Chondrocyte (in vitro differentiated cells): ENCODE measurements around the gene ZBTB9. TPM values are rescaled to one million over a fixed set of nuclear protein-coding genes. Genes with fewer than 3 reads are reported as not detected.

Experiments
- DNase-seq: peaks from one replicate; pipeline ENCODE4 v3.0.0; 2021; ENCODE audit warnings: mixed read lengths, low spot score
- H3K27ac Mint-ChIP-seq: one replicate; pipeline ENCODE4 v1.8.0; 2021; ENCODE audit warnings: mild to moderate bottlenecking, moderate library complexity, mixed read lengths; ENCODE audit not compliant: unreplicated experiment
- H3K27me3 Mint-ChIP-seq: 2 replicates; pipeline ENCODE4 v1.8.0; 2021; ENCODE audit warnings: low read depth, mixed read lengths
- H3K36me3 Mint-ChIP-seq: 2 replicates; pipeline ENCODE4 v1.8.0; 2021; ENCODE audit warnings: low read depth, mixed read lengths
- H3K4me1 Mint-ChIP-seq: 2 replicates; pipeline ENCODE4 v1.8.0; 2021; ENCODE audit warnings: low read depth, mild to moderate bottlenecking, mixed read lengths
- H3K4me3 Mint-ChIP-seq: one replicate; pipeline ENCODE4 v1.8.0; 2021; ENCODE audit warnings: mild to moderate bottlenecking, moderate library complexity, mixed read lengths; ENCODE audit not compliant: unreplicated experiment
- H3K9me3 Mint-ChIP-seq: 2 replicates; pipeline ENCODE4 v1.8.0; 2021; ENCODE audit warnings: low read depth, mixed read lengths
- total RNA-seq: library from RNA; stranded (reverse); gene quantifications from 3 replicates; pipeline ENCODE4 v1.2.1, GENCODE V29; 2021
- TF ChIP-seq, protein P1 (sequence below): fragments of 200-600 bp; sonication (generic); IDR thresholded peaks from 2 replicates; pipeline ENCODE4 v1.5.0; 2021; ENCODE audit warnings: antibody characterized with exemption, mild to moderate bottlenecking, moderate library complexity

ZBTB9 gene
- total RNA-seq, 1 donor from 2014 or later: 7.1 TPM

DNA sequence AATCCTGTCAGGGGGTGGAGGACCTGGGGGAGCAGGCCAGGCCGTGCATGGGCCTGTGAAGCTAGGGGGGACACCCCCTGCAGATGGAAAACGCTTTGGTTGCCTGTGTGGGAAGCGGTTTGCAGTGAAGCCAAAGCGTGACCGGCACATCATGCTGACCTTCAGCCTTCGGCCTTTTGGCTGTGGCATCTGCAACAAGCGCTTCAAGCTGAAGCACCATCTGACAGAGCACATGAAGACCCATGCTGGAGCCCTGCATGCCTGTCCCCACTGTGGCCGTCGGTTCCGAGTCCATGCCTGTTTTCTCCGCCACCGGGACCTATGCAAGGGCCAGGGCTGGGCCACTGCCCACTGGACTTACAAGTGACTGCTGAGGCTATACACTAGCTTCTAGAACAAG, 1.8 kb downstream of the ZBTB9 start:
- Mint-ChIP-seq H3K36me3 (peaks cover 3% of the 10 kb centered on the region), H3K27me3 (no peaks in the 10 kb centered on the region), H3K9me3 (peaks cover 2% of the 10 kb centered on the region), H3K27ac (no peak overlapping the region), H3K4me1 (peaks cover 25% of the 10 kb centered on the region), H3K4me3 (no peak overlapping the region)
- DNase-seq: no peak
- TF ChIP-seq, protein P1, sequence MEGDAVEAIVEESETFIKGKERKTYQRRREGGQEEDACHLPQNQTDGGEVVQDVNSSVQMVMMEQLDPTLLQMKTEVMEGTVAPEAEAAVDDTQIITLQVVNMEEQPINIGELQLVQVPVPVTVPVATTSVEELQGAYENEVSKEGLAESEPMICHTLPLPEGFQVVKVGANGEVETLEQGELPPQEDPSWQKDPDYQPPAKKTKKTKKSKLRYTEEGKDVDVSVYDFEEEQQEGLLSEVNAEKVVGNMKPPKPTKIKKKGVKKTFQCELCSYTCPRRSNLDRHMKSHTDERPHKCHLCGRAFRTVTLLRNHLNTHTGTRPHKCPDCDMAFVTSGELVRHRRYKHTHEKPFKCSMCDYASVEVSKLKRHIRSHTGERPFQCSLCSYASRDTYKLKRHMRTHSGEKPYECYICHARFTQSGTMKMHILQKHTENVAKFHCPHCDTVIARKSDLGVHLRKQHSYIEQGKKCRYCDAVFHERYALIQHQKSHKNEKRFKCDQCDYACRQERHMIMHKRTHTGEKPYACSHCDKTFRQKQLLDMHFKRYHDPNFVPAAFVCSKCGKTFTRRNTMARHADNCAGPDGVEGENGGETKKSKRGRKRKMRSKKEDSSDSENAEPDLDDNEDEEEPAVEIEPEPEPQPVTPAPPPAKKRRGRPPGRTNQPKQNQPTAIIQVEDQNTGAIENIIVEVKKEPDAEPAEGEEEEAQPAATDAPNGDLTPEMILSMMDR: no peak

DNA sequence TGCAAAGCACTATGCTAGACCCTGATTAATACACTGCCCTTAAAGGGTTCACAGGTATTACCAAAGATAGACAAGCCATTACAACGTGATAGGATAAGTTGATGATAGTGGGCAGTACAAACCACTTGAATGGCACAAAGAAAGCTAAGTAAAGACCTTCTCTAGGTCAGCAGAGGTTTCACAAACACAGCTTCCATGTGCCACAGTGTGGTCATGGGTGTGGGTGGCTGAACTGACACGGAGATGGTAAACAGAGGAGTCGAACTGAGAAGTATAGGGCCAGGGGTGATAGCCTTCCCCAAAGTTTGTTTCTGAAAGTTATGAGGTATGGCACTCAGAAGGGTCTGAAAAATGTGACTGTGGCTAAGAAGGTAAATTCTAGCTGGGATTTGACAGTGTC, 4.3 kb downstream of the ZBTB9 start:
- Mint-ChIP-seq H3K4me1 (peaks cover 17% of the 10 kb centered on the region), H3K9me3 (peaks cover 2% of the 10 kb centered on the region), H3K27ac (no peak overlapping the region), H3K27me3 (peaks cover 6% of the 10 kb centered on the region), H3K36me3 (peaks cover 3% of the 10 kb centered on the region), H3K4me3 (no peak overlapping the region)
- no peak for DNase-seq
- TF ChIP-seq, protein P1: no peak

DNA sequence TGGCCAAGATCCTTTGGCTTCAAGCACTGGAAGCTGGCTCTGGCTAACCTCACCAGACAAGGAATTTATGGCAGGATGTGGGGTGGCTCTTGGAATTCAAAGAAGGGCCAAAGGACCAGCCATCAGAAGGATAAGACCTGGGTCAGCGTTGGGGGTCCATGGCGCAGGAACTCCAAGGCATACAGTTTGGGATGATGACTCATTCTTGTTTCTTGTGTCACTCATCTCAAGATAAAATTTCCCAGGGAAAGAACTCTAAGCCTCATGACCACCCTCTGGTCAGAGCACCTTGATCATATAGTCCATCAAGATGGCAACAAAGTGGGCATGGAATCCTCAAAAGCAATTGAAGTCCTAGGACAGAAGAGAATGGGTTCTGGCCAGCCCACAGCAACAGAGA, 4.8 kb downstream of the ZBTB9 start:
- peaks cover 3% of the 10 kb centered on the region for H3K36me3 Mint-ChIP-seq
- H3K4me1 Mint-ChIP-seq: peaks cover 13% of the 10 kb centered on the region
- peaks cover 2% of the 10 kb centered on the region for H3K9me3 Mint-ChIP-seq
- no peak for DNase-seq
- H3K4me3 Mint-ChIP-seq: no peak overlapping the region
- no peak overlapping the region for H3K27ac Mint-ChIP-seq
- TF ChIP-seq, protein P1: no peak
- H3K27me3 Mint-ChIP-seq: peaks cover 7% of the 10 kb centered on the region

DNA sequence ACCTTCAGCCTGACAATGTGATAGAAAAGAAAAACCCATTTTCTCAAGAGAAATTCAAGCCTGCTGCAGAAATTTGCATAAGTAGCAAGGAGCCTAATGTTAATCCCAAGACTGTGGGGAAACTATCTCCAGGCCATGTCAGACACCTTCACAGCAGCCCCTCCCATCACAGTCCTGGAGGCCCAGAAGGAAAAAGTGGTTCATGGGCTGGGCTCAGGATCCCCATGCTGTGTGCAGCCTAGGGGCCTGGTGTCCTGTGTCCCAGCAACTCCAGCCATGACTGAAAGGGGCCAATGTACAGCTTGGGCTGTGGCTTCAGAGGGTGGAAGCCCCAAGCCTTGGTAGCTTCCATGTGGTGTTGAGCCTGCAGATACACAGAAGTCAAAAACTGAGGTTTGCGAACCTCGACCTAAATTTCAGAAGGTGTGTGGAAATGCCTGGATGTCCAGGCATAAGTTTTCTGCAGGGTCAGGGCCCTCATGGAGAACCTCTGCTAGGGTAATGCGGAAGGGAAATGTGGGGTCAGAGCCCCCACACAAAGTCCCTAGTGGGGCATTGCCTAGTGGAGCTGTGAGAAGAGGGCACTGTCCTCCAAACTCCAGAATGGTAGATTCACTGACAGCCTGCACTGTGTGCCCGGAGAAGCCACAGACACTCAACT, 11.8 kb downstream of the ZBTB9 start:
- TF ChIP-seq, protein P1: no peak
- no peak for DNase-seq
- H3K9me3 Mint-ChIP-seq: peaks cover 5% of the 10 kb centered on the region
- peaks cover 7% of the 10 kb centered on the region for H3K27me3 Mint-ChIP-seq
- H3K4me3 Mint-ChIP-seq: no peak overlapping the region
- no peaks in the 10 kb centered on the region for H3K36me3 Mint-ChIP-seq
- H3K4me1 Mint-ChIP-seq: no peaks in the 10 kb centered on the region
- H3K27ac Mint-ChIP-seq: no peak overlapping the region

DNA sequence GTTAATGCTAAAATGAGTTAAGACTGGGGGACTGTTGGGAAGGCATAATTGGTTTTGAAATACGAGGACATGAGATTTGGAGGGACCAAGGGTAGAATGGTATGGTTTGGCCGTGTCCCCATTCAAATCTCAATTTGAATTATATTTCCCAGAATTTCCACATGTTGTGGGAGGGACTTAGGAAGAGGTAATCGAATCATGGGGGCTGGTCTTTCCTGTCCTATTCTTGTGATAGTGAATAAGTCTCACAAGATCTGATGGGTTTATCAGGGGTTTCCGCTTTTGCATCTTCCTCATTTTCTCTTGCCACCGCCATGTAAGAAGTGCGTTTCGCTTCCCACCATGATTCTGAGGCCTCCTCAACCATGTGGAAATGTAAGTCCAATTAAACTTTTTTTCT, 12.7 kb downstream of the ZBTB9 start:
- no peak overlapping the region for H3K27ac Mint-ChIP-seq

More for the DNA sequence above, 12.7 kb downstream of the ZBTB9 start:
- H3K4me3 Mint-ChIP-seq: no peak overlapping the region
- TF ChIP-seq, protein P1: no peak
- H3K36me3 Mint-ChIP-seq: no peaks in the 10 kb centered on the region
- peaks cover 6% of the 10 kb centered on the region for H3K27me3 Mint-ChIP-seq
- no peak for DNase-seq
- peaks cover 5% of the 10 kb centered on the region for H3K9me3 Mint-ChIP-seq
- no peaks in the 10 kb centered on the region for H3K4me1 Mint-ChIP-seq
